GM12878 (cell line): ENCODE measurements around the gene SAMSN1.
A peak's percentile ranks its signal among the peaks of the same experiment; 100 is the strongest.

Experiments used
- CHD2 ChIP-seq: IDR thresholded peaks from 2 replicates; pipeline ENCODE4 v1.6.1; 2011; ENCODE audit warnings: low read depth, low read length, improper control_type of control experiment, borderline replicate concordance
- EGR1 ChIP-seq, 2 experiments: IDR thresholded peaks; 1 replicate in 1 of 2; 2 replicates in 1 of 2; pipeline ENCODE4 v1.6.1; 2011 to 2012; ENCODE audit warnings: low read depth in 2 of 2, low read length in 2 of 2, borderline replicate concordance in 1 of 2, mild to moderate bottlenecking in 1 of 2, moderate library complexity in 1 of 2
- MYC ChIP-seq: IDR thresholded peaks from 2 replicates; pipeline ENCODE4 v1.6.1; 2011; ENCODE audit warnings: mild to moderate bottlenecking, low read length, moderate library complexity, inconsistent platforms; ENCODE audit not compliant: insufficient read depth, insufficient replicate concordance, insufficient read length, severe bottlenecking
- REST ChIP-seq: IDR thresholded peaks from 2 replicates; pipeline ENCODE4 v1.6.1; 2012; ENCODE audit warnings: mild to moderate bottlenecking, low read depth, low read length
- SIN3A ChIP-seq: IDR thresholded peaks from 2 replicates; pipeline ENCODE4 v1.6.1; 2012; ENCODE audit warnings: low read depth, low read length, improper control_type of control experiment
- USF2 ChIP-seq: IDR thresholded peaks from 2 replicates; pipeline ENCODE4 v1.6.1; 2011; ENCODE audit warnings: low read depth, low read length, improper control_type of control experiment, borderline replicate concordance
- ZNF217 ChIP-seq: fragments of 450-650 bp; IDR thresholded peaks from 2 replicates; pipeline ENCODE4 v1.6.1; 2017; ENCODE audit warnings: antibody characterized with exemption, mild to moderate bottlenecking

DNA sequence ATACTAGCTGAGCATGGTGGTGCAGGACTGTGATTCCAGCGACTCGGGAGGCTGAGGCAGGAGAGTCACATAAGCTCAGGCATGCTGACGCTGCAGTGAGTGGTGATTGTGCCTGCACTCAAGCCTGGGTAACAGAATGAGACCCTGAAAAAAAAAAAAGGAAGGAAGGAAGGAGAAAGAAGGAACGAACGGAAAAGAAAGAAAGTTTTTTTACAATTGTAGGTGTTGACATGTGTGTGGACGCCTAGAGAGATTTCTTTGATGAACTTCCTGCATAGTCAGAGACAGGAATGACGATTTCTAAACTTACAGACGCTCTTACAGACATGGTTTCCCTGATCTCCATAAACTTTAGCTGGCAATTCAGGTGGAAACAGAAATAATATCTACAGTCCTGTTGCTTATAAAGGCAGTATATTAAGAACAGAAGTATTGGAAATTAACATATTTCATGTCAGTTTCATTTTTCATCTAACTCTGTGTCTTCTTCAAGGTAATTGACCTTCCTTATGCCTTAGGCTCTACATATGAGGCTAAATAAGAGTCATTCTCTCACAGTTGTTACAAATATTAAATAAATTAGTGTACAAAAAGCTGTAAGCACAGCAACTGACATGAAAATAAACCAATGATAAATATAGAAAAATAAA is 4.1 kb downstream of the SAMSN1 start:
- TF ChIP-seq MYC (no peak), REST (no peak), SIN3A (no peak), USF2 (no peak), EGR1 (IDR thresholded peaks at IDR 0.05; ENCODE audit: borderline replicate concordance in 1 of 2, low read depth in 2 of 2, low read length in 2 of 2) (no peak), CHD2 (no peak), ZNF217 (peak; percentile 18; the same call in 1 of the 2 replicates)
